ENCODE results near the gene SYPL1.

The SYPL1 gene

GRCh38 chr7:106053109-106053508 is 59.0 kb downstream of the SYPL1 start:
- DNase-seq (ENCODE audit: extremely low spot score) = no peak
- ChIA-PET CTCF (no interaction called here), POLR2A (no interaction called here)
- TF ChIP-seq CTCF (IDR thresholded peaks at IDR 0.05; ENCODE audit: control extremely low read depth, extremely low read depth, low read depth, missing control alignments) = no peak

- TF ChIP-seq CTCF (IDR thresholded peaks at IDR 0.05; ENCODE audit: control extremely low read depth, extremely low read depth, low read depth, missing control alignments) = no peak
- no peak for DNase-seq (ENCODE audit: extremely low spot score)
- POLR2A ChIA-PET = no interaction called here
- CTCF ChIA-PET = interaction anchor here (2.8 kb wide), 1 partner anchor 11 kb away, joined by 11 read pairs; no protein-coding TSS in a partner anchor
Measured at GRCh38 chr7:106052681-106053080, 59.4 kb downstream of the SYPL1 start.

GRCh38 chr7:106050746-106051117 is 61.4 kb downstream of the SYPL1 start:
- no peak for DNase-seq (ENCODE audit: extremely low spot score)
- ChIA-PET POLR2A (no interaction called here), CTCF (interaction anchor here (1.2 to 6.7 kb wide), 5 partner anchors 9 to 394 kb away, joined by 3 to 42 read pairs (median 4); no protein-coding TSS in a partner anchor)
- TF ChIP-seq CTCF (IDR thresholded peaks at IDR 0.05; ENCODE audit: control extremely low read depth, extremely low read depth, low read depth, missing control alignments) = no peak

- POLR2A ChIA-PET = no interaction called here
- CTCF ChIA-PET = interaction anchor here (1.2 to 6.7 kb wide), 4 partner anchors 8 to 393 kb away, joined by 3 to 42 read pairs (median 8); no protein-coding TSS in a partner anchor
- no peak for DNase-seq (ENCODE audit: extremely low spot score)
- no peak for TF ChIP-seq CTCF (IDR thresholded peaks at IDR 0.05; ENCODE audit: control extremely low read depth, extremely low read depth, low read depth, missing control alignments)
Measured at GRCh38 chr7:106050002-106050745, 61.9 kb downstream of the SYPL1 start.

GRCh38 chr7:106049139-106049752 is 62.9 kb downstream of the SYPL1 start:
- TF ChIP-seq CTCF (IDR thresholded peaks at IDR 0.05; ENCODE audit: control extremely low read depth, extremely low read depth, low read depth, missing control alignments) = no peak
- DNase-seq (ENCODE audit: extremely low spot score) = no peak
- ChIA-PET CTCF (interaction anchor here (6.7 kb wide), 1 partner anchor 106 kb away, joined by 42 read pairs; no protein-coding TSS in a partner anchor), POLR2A (no interaction called here)

GRCh38 chr7:106048706-106049020 is 63.4 kb downstream of the SYPL1 start:
- CTCF ChIA-PET = interaction anchor here (2.3 to 6.7 kb wide), 3 partner anchors 106 to 392 kb away, joined by 7 to 42 read pairs (median 13); no protein-coding TSS in a partner anchor
- no peak for TF ChIP-seq CTCF (IDR thresholded peaks at IDR 0.05; ENCODE audit: control extremely low read depth, extremely low read depth, low read depth, missing control alignments)
- POLR2A ChIA-PET = no interaction called here
- no peak for DNase-seq (ENCODE audit: extremely low spot score)

Data from GM10248 (cell line).